GM23338 (cell line): ENCODE measurements around the gene PML. TPM values are rescaled to one million over a fixed set of nuclear protein-coding genes. Genes with fewer than 3 reads are reported as not detected.

Experiments used
- ATAC-seq: fragments of 200-7000 bp; cut with Tn5 transposase; 3 replicates; pipeline ENCODE4 v1.9.1; 2020
- DNase-seq: peaks from one replicate; pipeline ENCODE4 v3.0.0-alpha.2; 2015; ENCODE audit warnings: low spot score
- H2AFZ ChIP-seq: fragments of 200-600 bp; sonication (generic); 2 replicates; pipeline ENCODE4 v1.8.0; 2016; ENCODE audit warnings: antibody characterized with exemption, mild to moderate bottlenecking, moderate library complexity
- H3F3A ChIP-seq: fragments of 200-600 bp; sonication (generic); replicated peaks from 2 replicates; pipeline ENCODE4 v1.8.0; 2017; ENCODE audit warnings: antibody characterized with exemption, mixed run types, low read depth
- H3K27ac ChIP-seq: fragments of 200-600 bp; sonication (generic); 2 replicates; pipeline ENCODE4 v1.6.1; 2016; ENCODE audit warnings: low read depth
- H3K27me3 ChIP-seq: fragments of 200-600 bp; sonication (generic); 2 replicates; pipeline ENCODE4 v1.8.0; 2016; ENCODE audit warnings: mild to moderate bottlenecking, mixed run types, moderate library complexity; ENCODE audit not compliant: insufficient read depth
- H3K36me3 ChIP-seq: fragments of 200-600 bp; sonication (generic); 2 replicates; pipeline ENCODE4 v1.8.0; 2016; ENCODE audit warnings: mild to moderate bottlenecking; ENCODE audit not compliant: insufficient read depth
- H3K4me1 ChIP-seq: fragments of 200-600 bp; sonication (generic); 2 replicates; pipeline ENCODE4 v1.8.0; 2016; ENCODE audit warnings: mild to moderate bottlenecking, moderate library complexity; ENCODE audit not compliant: insufficient read depth
- H3K4me2 ChIP-seq: fragments of 200-600 bp; sonication (generic); 2 replicates; pipeline ENCODE4 v1.7.1; 2017; ENCODE audit warnings: mixed run types
- H3K4me3 ChIP-seq: fragments of 200-600 bp; sonication (generic); 2 replicates; pipeline ENCODE4 v1.6.1; 2016; ENCODE audit warnings: mixed run types
- H3K79me2 ChIP-seq: fragments of 200-600 bp; sonication (generic); replicated peaks from 2 replicates; pipeline ENCODE4 v1.8.0; 2017; ENCODE audit warnings: mild to moderate bottlenecking; ENCODE audit not compliant: insufficient read depth
- H3K9me2 ChIP-seq: fragments of 200-600 bp; sonication (generic); 2 replicates; pipeline ENCODE4 v1.8.0; 2017; ENCODE audit not compliant: insufficient read depth
- H4K20me1 ChIP-seq: fragments of 200-600 bp; sonication (generic); replicated peaks from 2 replicates; pipeline ENCODE4 v1.8.0; 2017; ENCODE audit warnings: mild to moderate bottlenecking; ENCODE audit not compliant: insufficient read depth
- H3K27ac Mint-ChIP-seq: 2 replicates; pipeline ENCODE4 v1.8.0; 2020; ENCODE audit warnings: inconsistent platforms, mild to moderate bottlenecking, moderate library complexity, mixed read lengths
- H3K27me3 Mint-ChIP-seq: 3 replicates; pipeline ENCODE4 v1.8.0; 2022; ENCODE audit warnings: low read depth, mild to moderate bottlenecking, moderate library complexity, mixed read lengths, inconsistent platforms; ENCODE audit not compliant: insufficient read depth, poor library complexity
- H3K36me3 Mint-ChIP-seq: 3 replicates; pipeline ENCODE4 v1.8.0; 2021; ENCODE audit warnings: low read depth, mild to moderate bottlenecking, inconsistent platforms, moderate library complexity, mixed read lengths
- H3K4me1 Mint-ChIP-seq: 3 replicates; pipeline ENCODE4 v1.8.0; 2020; ENCODE audit warnings: mild to moderate bottlenecking, inconsistent platforms, mixed read lengths
- H3K4me3 Mint-ChIP-seq: 3 replicates; pipeline ENCODE4 v1.8.0; 2021; ENCODE audit warnings: moderate library complexity, mild to moderate bottlenecking, inconsistent platforms, mixed read lengths
- H3K9me3 Mint-ChIP-seq: 3 replicates; pipeline ENCODE4 v1.8.0; 2020; ENCODE audit warnings: moderate library complexity, mild to moderate bottlenecking, inconsistent platforms, mixed read lengths
- CREB1 ChIP-seq: fragments of 250-450 bp; sonication (Bioruptor Pico); IDR thresholded peaks from 2 replicates; pipeline ENCODE4 v1.5.0; 2020; ENCODE audit warnings: low read depth, mild to moderate bottlenecking, moderate library complexity
- CTCF ChIP-seq, 2 experiments: fragments of 200-600 bp in 1 of 2; sonication (generic) in 1 of 2; conservative IDR thresholded peaks; 2 replicates each; pipeline versions ENCODE4 v1.5.1 to v1.6.1; 2016 to 2017; ENCODE audit warnings: antibody characterized with exemption in 2 of 2, low read depth in 2 of 2, mild to moderate bottlenecking in 2 of 2, moderate library complexity in 1 of 2
- ETS1 ChIP-seq: IDR thresholded peaks from 2 replicates; pipeline ENCODE4 v1.6.1; 2016; ENCODE audit warnings: antibody characterized with exemption
- EZH2 ChIP-seq: fragments of 200-600 bp; sonication (generic); IDR thresholded peaks from one replicate; pipeline ENCODE4 v1.8.0; 2017; ENCODE audit warnings: antibody characterized with exemption, mild to moderate bottlenecking, low read depth; ENCODE audit not compliant: unreplicated experiment
- EZH2phosphoT487 ChIP-seq: fragments of 200-600 bp; sonication (generic); IDR thresholded peaks from one replicate; pipeline ENCODE4 v1.8.1; 2018; ENCODE audit warnings: antibody characterized with exemption; ENCODE audit not compliant: unreplicated experiment
- JUNB ChIP-seq: IDR thresholded peaks from one replicate; pipeline ENCODE4 v1.6.1; 2016; ENCODE audit warnings: antibody characterized with exemption; ENCODE audit not compliant: unreplicated experiment
- POLR2AphosphoS5 ChIP-seq: IDR thresholded peaks from 2 replicates; pipeline ENCODE4 v1.6.1; 2016; ENCODE audit warnings: antibody characterized with exemption, low read depth
- REST ChIP-seq: IDR thresholded peaks from one replicate; pipeline ENCODE4 v1.6.1; 2018; ENCODE audit warnings: antibody characterized with exemption; ENCODE audit not compliant: unreplicated experiment
- STAT1 ChIP-seq: IDR thresholded peaks from one replicate; pipeline ENCODE4 v1.6.1; 2016; ENCODE audit warnings: antibody characterized with exemption; ENCODE audit not compliant: unreplicated experiment
- ZNF114 ChIP-seq: fragments of 250-450 bp; sonication (Bioruptor Pico); IDR thresholded peaks from 2 replicates; pipeline ENCODE4 v1.5.0; 2020; ENCODE audit warnings: mild to moderate bottlenecking, moderate library complexity
- ZNF331 ChIP-seq: fragments of 250-450 bp; sonication (Bioruptor Pico); IDR thresholded peaks from 2 replicates; pipeline ENCODE4 v1.5.0; 2020; ENCODE audit warnings: low read depth, mild to moderate bottlenecking, moderate library complexity
- ZNF462 ChIP-seq: fragments of 250-450 bp; sonication (Bioruptor Pico); IDR thresholded peaks from 2 replicates; pipeline ENCODE4 v1.5.0; 2020; ENCODE audit warnings: mild to moderate bottlenecking, moderate library complexity
- polyA plus RNA-seq: library from polyadenylated mRNA; unstranded; fragments of >200 nt; fragmentation: Nextera tagmentation; extraction: Ambion mirVana; gene quantifications from 2 replicates; pipeline ENCODE4 v1.2.1, GENCODE V29; 2016
- total RNA-seq: library from RNA; depleted of rRNA; stranded (reverse); fragments of >200 nt; shearing (Covaris generic); gene quantifications from 2 replicates; pipeline ENCODE4 v1.2.3, GENCODE V29; 2014

PML gene
- total and polyA plus RNA-seq, 2 experiments from 2014 or later, result 19.0 to 73.1 TPM

GRCh38 chr15:74035121-74036017 is 40.9 kb downstream of the PML start:
- Mint-ChIP-seq H3K36me3 (peaks cover 6% of the 10 kb centered on the region; the same call in 2 of the 3 replicates), H3K27ac (no peak overlapping the region), H3K27me3 (peaks cover 29% of the 10 kb centered on the region), H3K4me3 (no peak overlapping the region), H3K9me3 (no peaks in the 10 kb centered on the region; the same call in 2 of the 3 replicates), H3K4me1 (peaks cover 31% of the 10 kb centered on the region)
- no peak overlapping the region for H3K4me3 ChIP-seq
- H3K27me3 ChIP-seq, result no peaks in the 10 kb centered on the region
- no peaks in the 10 kb centered on the region for H3K36me3 ChIP-seq
- H4K20me1 ChIP-seq, result no peaks in the 10 kb centered on the region; the same call in 1 of the 2 replicates
- no peaks in the 10 kb centered on the region for H3K9me2 ChIP-seq
- DNase-seq (no peak), ATAC-seq (no peak)
- peaks cover 11% of the 10 kb centered on the region for H3K4me1 ChIP-seq
- no peak overlapping the region for H3K27ac ChIP-seq
- no peaks in the 10 kb centered on the region for H3F3A ChIP-seq
- H3K79me2 ChIP-seq, result no peaks in the 10 kb centered on the region
- H3K4me2 ChIP-seq, result no peak overlapping the region
- TF ChIP-seq CREB1 (no peak), ETS1 (no peak), STAT1 (no peak), EZH2 (no peak), REST (no peak), POLR2AphosphoS5 (no peak), ZNF462 (no peak), ZNF331 (CRISPR knock-in tag) (no peak), ZNF114 (CRISPR knock-in tag) (no peak), CTCF (conservative IDR thresholded peaks at IDR 0.05; ENCODE audit: low read depth in 2 of 2) (no peak), JUNB (no peak), EZH2phosphoT487 (no peak)
- H2AFZ ChIP-seq, result no peak overlapping the region
